ENCODE measurements around the gene IRF2.

The IRF2 gene

DNA sequence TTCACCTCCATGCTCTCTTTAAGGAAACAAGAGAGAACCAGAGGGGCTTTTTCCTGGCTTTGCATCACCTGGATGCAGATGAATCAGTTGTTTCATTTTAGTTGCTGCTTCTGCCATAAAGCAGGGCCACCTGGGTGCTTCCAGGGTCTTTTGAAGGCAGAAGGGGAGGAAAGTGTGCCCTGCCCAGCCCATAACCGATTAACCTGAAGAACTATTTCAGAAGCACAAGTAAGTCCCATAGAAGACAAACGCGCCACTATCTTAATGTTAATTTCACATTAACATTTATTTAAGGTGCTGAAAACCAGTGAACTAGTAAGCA, 32.1 kb downstream of the IRF2 start:
- Histone ChIP-seq H4K20me1 (ENCODE audit: insufficient read depth, low read length) (peaks cover 57% of the 10 kb centered on the region), H3K4me2 (ENCODE audit: insufficient read depth, low read length) (no peak overlapping the region), H3K4me3 (ENCODE audit: low read depth in 1 of 2, low read length in 2 of 2) (no peak overlapping the region), H3K27ac (ENCODE audit: low read length) (no peak overlapping the region), H3K9me3 (ENCODE audit: insufficient read depth, low read length, severe bottlenecking) (no peaks in the 10 kb centered on the region), H3K79me2 (ENCODE audit: insufficient read depth, low read length) (peaks cover 79% of the 10 kb centered on the region), H2AFZ (ENCODE audit: low read depth, low read length) (no peak overlapping the region), H3K9ac (ENCODE audit: low read depth, low read length) (no peak overlapping the region), H3K4me1 (ENCODE audit: insufficient read depth, low read length) (no peaks in the 10 kb centered on the region), H3K27me3 (ENCODE audit: insufficient read depth, low read length, poor library complexity) (no peaks in the 10 kb centered on the region), H3K36me3 (ENCODE audit: insufficient read depth, low read length) (no peaks in the 10 kb centered on the region)
- no peak for DNase-seq
- no peak for ATAC-seq (ENCODE audit: insufficient read depth, low read depth)
- TF ChIP-seq CTCF (IDR thresholded peaks at IDR 0.05; ENCODE audit: borderline replicate concordance, extremely low read depth, low read length, poor library complexity, severe bottlenecking) (no peak), EZH2 (IDR thresholded peaks at IDR 0.05; ENCODE audit: borderline replicate concordance, low read depth, low read length, severe bottlenecking) (no peak)

DNA sequence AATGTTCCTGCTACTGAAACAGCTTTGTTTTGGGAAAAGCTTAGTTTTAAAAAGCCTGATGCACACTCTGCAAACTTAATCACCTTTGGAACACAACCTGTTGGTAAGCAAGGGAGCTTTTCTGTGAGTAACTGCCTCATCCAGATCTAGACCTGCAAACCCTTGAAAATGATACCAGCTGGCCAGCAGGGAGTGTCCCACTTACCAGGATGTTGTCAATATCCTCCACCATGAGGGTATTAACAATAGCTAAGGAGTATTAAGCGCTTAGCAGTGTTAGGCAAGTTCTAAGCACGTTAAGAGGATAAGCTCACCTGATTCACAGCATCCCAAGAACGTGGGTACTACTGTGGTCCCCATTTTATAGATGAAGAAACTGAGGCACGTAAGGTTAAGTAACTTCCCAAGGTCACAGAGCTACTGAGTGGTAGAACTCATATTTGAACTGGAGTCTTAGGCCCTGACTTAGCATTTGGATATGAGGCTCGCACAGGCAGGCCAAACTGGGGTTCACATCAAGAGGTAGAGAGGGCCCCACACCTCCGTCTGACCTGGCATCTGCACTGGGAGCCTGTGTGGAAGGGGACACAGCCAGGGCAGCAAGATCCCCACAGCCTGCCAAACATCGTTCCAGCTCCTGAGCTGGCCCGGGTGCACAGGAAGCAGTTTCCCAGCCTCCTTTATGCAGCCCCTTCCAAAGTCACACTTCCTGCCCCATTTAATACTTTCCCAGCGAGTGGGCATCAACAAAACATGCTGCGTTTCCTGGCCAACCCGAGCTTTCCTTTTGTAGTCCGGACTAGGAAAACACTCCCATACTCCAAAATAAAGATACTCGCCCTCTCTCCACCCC, 32.7 kb downstream of the IRF2 start:
- no peaks in the 10 kb centered on the region for H3K4me1 ChIP-seq (ENCODE audit: insufficient read depth, low read length)
- H3K4me2 ChIP-seq (ENCODE audit: insufficient read depth, low read length), result no peak overlapping the region
- no peak overlapping the region for H2AFZ ChIP-seq (ENCODE audit: low read depth, low read length)
- H3K9ac ChIP-seq (ENCODE audit: low read depth, low read length), result no peak overlapping the region
- no peak for DNase-seq
- H3K36me3 ChIP-seq (ENCODE audit: insufficient read depth, low read length), result no peaks in the 10 kb centered on the region
- no peaks in the 10 kb centered on the region for H3K9me3 ChIP-seq (ENCODE audit: insufficient read depth, low read length, severe bottlenecking)
- peaks cover 57% of the 10 kb centered on the region for H4K20me1 ChIP-seq (ENCODE audit: insufficient read depth, low read length)
- TF ChIP-seq CTCF (IDR thresholded peaks at IDR 0.05; ENCODE audit: borderline replicate concordance, extremely low read depth, low read length, poor library complexity, severe bottlenecking) (no peak), EZH2 (IDR thresholded peaks at IDR 0.05; ENCODE audit: borderline replicate concordance, low read depth, low read length, severe bottlenecking) (no peak)
- no peak overlapping the region for H3K27ac ChIP-seq (ENCODE audit: low read length)
- H3K79me2 ChIP-seq (ENCODE audit: insufficient read depth, low read length), result peaks cover 74% of the 10 kb centered on the region
- ATAC-seq (ENCODE audit: insufficient read depth, low read depth), result no peak
- no peaks in the 10 kb centered on the region for H3K27me3 ChIP-seq (ENCODE audit: insufficient read depth, low read length, poor library complexity)
- no peak overlapping the region for H3K4me3 ChIP-seq (ENCODE audit: low read depth in 1 of 2, low read length in 2 of 2)

GRCh38 chr4:184440595-184441358, 33.6 kb downstream of the IRF2 start:
- no peaks in the 10 kb centered on the region for H3K27me3 ChIP-seq (ENCODE audit: insufficient read depth, low read length, poor library complexity)
- DNase-seq, result no peak
- no peak overlapping the region for H3K4me3 ChIP-seq (ENCODE audit: low read depth in 1 of 2, low read length in 2 of 2)
- ATAC-seq (ENCODE audit: insufficient read depth, low read depth), result no peak
- no peak overlapping the region for H3K4me2 ChIP-seq (ENCODE audit: insufficient read depth, low read length)
- peaks cover 67% of the 10 kb centered on the region for H3K79me2 ChIP-seq (ENCODE audit: insufficient read depth, low read length)
- no peak overlapping the region for H2AFZ ChIP-seq (ENCODE audit: low read depth, low read length)
- H3K9me3 ChIP-seq (ENCODE audit: insufficient read depth, low read length, severe bottlenecking), result no peaks in the 10 kb centered on the region
- no peak overlapping the region for H3K9ac ChIP-seq (ENCODE audit: low read depth, low read length)
- peaks cover 51% of the 10 kb centered on the region for H4K20me1 ChIP-seq (ENCODE audit: insufficient read depth, low read length)
- no peaks in the 10 kb centered on the region for H3K4me1 ChIP-seq (ENCODE audit: insufficient read depth, low read length)
- H3K36me3 ChIP-seq (ENCODE audit: insufficient read depth, low read length), result no peaks in the 10 kb centered on the region
- no peak overlapping the region for H3K27ac ChIP-seq (ENCODE audit: low read length)
- TF ChIP-seq EZH2 (IDR thresholded peaks at IDR 0.05; ENCODE audit: borderline replicate concordance, low read depth, low read length, severe bottlenecking), result no peak
- TF ChIP-seq CTCF (IDR thresholded peaks at IDR 0.05; ENCODE audit: borderline replicate concordance, extremely low read depth, low read length, poor library complexity, severe bottlenecking), result no peak

Measured in DND-41 (cell line).